ENCODE results near the gene PPM1J. TPM values are rescaled to one million over a fixed set of nuclear protein-coding genes. Genes with fewer than 3 reads are reported as not detected.

The PPM1J gene
- total and polyA plus RNA-seq, 9 of the 15 experiments (the other 6 are each of a cell fraction or from before 2014, with no cell fraction given): 0.25 to 10.5 (median 4.2) TPM

GRCh38 chr1:112715264-112716053, at the start of gene PPM1J (continued):
- TF ChIP-seq ZBTB33 (CRISPR knock-in tag; IDR thresholded peaks at IDR 0.05): no peak
- no peak for TF ChIP-seq C11orf30 (IDR thresholded peaks at IDR 0.05; ENCODE audit: low read depth)
- TF ChIP-seq RB1 (IDR thresholded peaks at IDR 0.05; ENCODE audit: low read depth): 0 out of 2 replicates have a peak, but pooled peaks have one; percentile 1
- no peak for TF ChIP-seq ZC3H11A (IDR thresholded peaks at IDR 0.05; ENCODE audit: low read depth, low read length)
- no peak for TF ChIP-seq ARID3B (CRISPR knock-in tag; IDR thresholded peaks at IDR 0.05; ENCODE audit: borderline replicate concordance)
- TF ChIP-seq SMAD2 (IDR thresholded peaks at IDR 0.05; ENCODE audit: low read depth, low read length): no peak
- no peak for TF ChIP-seq HNRNPL (IDR thresholded peaks at IDR 0.05; ENCODE audit: low read depth, low read length)
- TF ChIP-seq ADNP (tag; IDR thresholded peaks at IDR 0.05): no peak
- TF ChIP-seq GABPB1 (CRISPR knock-in tag; IDR thresholded peaks at IDR 0.05): 0 out of 2 replicates have a peak, but pooled peaks have one; percentile 62
- no peak for TF ChIP-seq NCOA1 (IDR thresholded peaks at IDR 0.05; ENCODE audit: low read depth)
- no peak for TF ChIP-seq ZBTB49 (CRISPR knock-in tag; IDR thresholded peaks at IDR 0.05; ENCODE audit: borderline replicate concordance)
- peak; percentile 86 for TF ChIP-seq EGR1 (conservative IDR thresholded peaks at IDR 0.05)
- no peak for TF ChIP-seq ZKSCAN8 (CRISPR knock-in tag; IDR thresholded peaks at IDR 0.05)
- TF ChIP-seq ZNF696 (CRISPR knock-in tag; conservative IDR thresholded peaks at IDR 0.05): no peak
- TF ChIP-seq FOSL1 (tag; conservative IDR thresholded peaks at IDR 0.05): no peak
- peak; percentile 74 for TF ChIP-seq VEZF1 (CRISPR knock-in tag; IDR thresholded peaks at IDR 0.05)
- TF ChIP-seq DNMT1 (IDR thresholded peaks at IDR 0.05): no peak
- TF ChIP-seq MYC (IDR thresholded peaks at IDR 0.05; ENCODE audit: low read depth, low read length): no peak
- 0 out of 2 replicates have a peak, but pooled peaks have one; percentile 47 for TF ChIP-seq MYC (CRISPR knock-in tag; IDR thresholded peaks at IDR 0.05; ENCODE audit: borderline replicate concordance, low read depth)
- no peak for TF ChIP-seq KDM5B (IDR thresholded peaks at IDR 0.05; ENCODE audit: insufficient replicate concordance, low read depth, low read length)
- no peak for TF ChIP-seq POLR2AphosphoS5 (IDR thresholded peaks at IDR 0.05; ENCODE audit: control insufficient read depth, insufficient read depth, low read depth, low read length)
